Measurements from ENCODE around the gene ALOX12.

GRCh38 chr17:7043182-7043496, 47.3 kb downstream of the ALOX12 start:
- TF ChIP-seq TCF12 (IDR thresholded peaks at IDR 0.05) (no peak), FOXM1 (IDR thresholded peaks at IDR 0.05; ENCODE audit: low read depth) (no peak), CTCF (IDR thresholded peaks at IDR 0.05) (no peak), SIN3A (IDR thresholded peaks at IDR 0.05; ENCODE audit: borderline replicate concordance, low read depth, low read length) (no peak), EP300 (IDR thresholded peaks at IDR 0.05; ENCODE audit: borderline replicate concordance in 1 of 2, low read depth in 1 of 2, low read length in 1 of 2) (no peak), MAX (IDR thresholded peaks at IDR 0.05; ENCODE audit: low read depth) (no peak), YY1 (IDR thresholded peaks at IDR 0.05; ENCODE audit: low read depth) (no peak), RCOR1 (IDR thresholded peaks at IDR 0.05; ENCODE audit: low read length) (no peak), NRF1 (IDR thresholded peaks at IDR 0.05; ENCODE audit: low read depth, low read length) (no peak), JUND (IDR thresholded peaks at IDR 0.05) (no peak), ELF1 (IDR thresholded peaks at IDR 0.05) (no peak), TAF1 (IDR thresholded peaks at IDR 0.05; ENCODE audit: borderline replicate concordance, low read depth, low read length) (no peak)
